ENCODE measurements around the gene MUC6. TPM values are rescaled to one million over a fixed set of nuclear protein-coding genes. Genes with fewer than 3 reads are reported as not detected.

MUC6 gene
- total RNA-seq: not detected
- not detected for polyA plus RNA-seq
- total RNA-seq: 0 to 0.17 (median 0) reads per million in 6 experiments

DNA sequence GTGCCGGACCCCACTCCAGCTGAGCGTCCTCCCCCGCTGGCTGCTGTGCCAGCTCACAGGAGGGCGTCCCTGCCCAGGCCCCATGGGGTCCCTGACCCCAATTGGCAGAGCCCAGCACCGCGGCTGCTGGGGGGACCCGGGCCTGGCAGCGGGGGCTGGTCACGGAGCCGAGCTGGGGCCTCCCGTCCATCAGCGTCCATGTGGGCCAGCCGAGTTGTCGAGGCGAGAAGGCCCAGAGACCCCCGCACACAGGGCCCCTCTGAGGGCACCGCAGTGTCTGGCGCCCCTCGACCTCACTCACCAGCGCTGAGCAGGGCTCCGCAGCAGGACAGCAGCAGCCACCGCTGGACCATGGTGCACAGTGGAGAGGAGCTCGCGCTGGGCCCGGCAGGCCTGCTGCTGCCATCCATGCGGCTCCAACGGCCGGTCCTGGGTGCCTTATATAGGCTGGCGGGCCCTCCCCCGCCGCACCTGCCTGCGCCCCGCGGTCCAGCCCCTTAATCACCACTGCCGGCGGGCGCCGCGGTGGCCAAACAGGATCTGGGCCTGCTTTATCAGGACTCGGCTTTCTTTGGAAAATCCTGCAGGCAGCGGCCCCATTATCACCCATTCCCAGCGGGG is at the start of gene MUC6:
Gene MUC6 (minus strand): TSS at position 416 of the 621 bp plus-strand sequence. CDS start 63 bp downstream, at position 353.
- no peaks in the 10 kb centered on the region for H3K9me3 Mint-ChIP-seq
- H3K27me3 Mint-ChIP-seq: peaks cover 0 to 2% (median 0%) of the 10 kb centered on the region in 5 donors
- ATAC-seq: no peak
- POLR2A ChIA-PET: no interaction called here
- H3K27ac Mint-ChIP-seq: no peak within 1 kb of the TSS
- peaks cover 0 to 6% (median 0%) of the 10 kb centered on the region in 4 donors for H3K4me1 Mint-ChIP-seq
- DNase-seq: no peak
- no peaks in the 10 kb centered on the region for H3K36me3 Mint-ChIP-seq
- no peak within 1 kb of the TSS for H3K4me3 Mint-ChIP-seq

DNA sequence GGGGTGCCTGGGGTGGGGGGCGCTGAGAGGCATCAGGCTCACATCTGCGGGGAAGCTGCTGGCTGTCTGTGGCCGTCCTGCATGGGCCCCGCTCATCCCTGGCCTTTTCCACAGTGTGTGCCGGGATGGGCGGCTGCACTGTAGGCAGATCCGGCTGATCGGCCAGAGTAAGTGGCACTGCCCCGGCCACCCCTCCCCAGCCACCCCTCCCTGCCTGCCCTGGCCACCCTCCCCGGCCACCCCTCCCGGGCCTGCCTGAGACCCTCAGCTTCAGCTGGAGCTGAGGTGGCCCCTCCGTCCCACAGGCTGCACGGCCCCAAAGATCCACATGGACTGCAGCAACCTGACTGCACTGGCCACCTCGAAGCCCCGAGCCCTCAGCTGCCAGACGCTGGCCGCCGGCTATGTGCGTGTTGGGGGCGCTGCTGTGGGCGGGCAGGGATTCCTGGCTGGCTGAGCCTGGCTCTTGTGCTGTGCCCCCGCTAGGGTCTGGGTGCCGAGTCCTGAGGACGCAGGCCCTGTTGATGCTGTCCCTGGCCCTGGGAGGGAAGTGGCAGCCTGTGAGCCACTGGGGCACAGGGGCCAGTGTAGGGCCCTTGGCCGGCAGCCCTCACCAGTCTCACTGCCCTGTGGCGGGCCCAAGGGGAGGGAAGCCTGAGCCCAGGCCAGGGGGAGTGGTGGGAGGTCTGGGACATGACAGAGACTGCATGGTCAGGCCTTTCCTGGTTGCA is 49.1 kb upstream of the MUC6 start:
- Mint-ChIP-seq H3K4me1 (no peaks in the 10 kb centered on the region), H3K9me3 (no peaks in the 10 kb centered on the region), H3K36me3 (no peaks in the 10 kb centered on the region), H3K27ac (no peak overlapping the region), H3K27me3 (peaks cover 0 to 4% (median 0%) of the 10 kb centered on the region in 5 donors), H3K4me3 (no peak overlapping the region)
- POLR2A ChIA-PET: no interaction called here
- DNase-seq: peak in 2 of 10 donors; percentile 11 to 44
- no peak for ATAC-seq

DNA sequence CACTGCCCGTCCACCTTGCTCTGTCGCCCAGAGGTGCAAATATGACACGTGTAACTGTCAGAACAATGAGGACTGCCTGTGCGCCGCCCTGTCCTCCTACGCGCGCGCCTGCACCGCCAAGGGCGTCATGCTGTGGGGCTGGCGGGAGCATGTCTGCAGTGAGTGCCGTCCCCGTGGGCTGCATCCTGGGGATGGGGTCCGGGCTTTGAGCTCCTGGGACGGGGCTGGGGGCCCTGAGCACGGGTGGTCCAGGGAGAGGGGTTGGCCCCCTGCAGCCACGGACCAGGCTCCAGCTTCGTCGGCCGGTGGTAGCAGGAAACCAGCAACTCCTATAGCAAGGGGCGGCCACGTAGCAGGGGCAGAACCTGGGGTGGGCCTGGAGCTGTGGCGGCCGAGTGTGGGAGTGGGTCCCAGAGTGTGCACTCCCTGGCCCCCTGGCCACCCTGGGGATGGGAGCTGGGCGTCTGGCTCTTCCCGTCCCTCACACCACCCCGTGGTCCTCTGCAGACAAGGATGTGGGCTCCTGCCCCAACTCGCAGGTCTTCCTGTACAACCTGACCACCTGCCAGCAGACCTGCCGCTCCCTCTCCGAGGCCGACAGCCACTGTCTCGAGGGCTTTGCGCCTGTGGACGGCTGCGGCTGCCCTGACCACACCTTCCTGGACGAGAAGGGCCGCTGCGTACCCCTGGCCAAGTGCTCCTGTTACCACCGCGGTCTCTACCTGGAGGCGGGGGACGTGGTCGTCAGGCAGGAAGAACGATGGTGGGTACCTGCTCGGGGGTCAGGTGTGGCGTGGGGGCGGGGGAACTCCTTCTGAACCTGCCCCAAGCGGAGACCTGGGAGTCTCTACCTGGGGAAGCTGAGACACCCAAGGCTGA is 48.3 kb upstream of the MUC6 start:
- Mint-ChIP-seq H3K36me3 (no peaks in the 10 kb centered on the region), H3K27me3 (peaks cover 0 to 4% (median 0%) of the 10 kb centered on the region in 5 donors), H3K4me1 (no peaks in the 10 kb centered on the region), H3K27ac (no peak overlapping the region), H3K9me3 (no peaks in the 10 kb centered on the region), H3K4me3 (no peak overlapping the region)
- POLR2A ChIA-PET: no interaction called here
- no peak for ATAC-seq
- peak in 2 of 10 donors; percentile 11 to 55 for DNase-seq

DNA sequence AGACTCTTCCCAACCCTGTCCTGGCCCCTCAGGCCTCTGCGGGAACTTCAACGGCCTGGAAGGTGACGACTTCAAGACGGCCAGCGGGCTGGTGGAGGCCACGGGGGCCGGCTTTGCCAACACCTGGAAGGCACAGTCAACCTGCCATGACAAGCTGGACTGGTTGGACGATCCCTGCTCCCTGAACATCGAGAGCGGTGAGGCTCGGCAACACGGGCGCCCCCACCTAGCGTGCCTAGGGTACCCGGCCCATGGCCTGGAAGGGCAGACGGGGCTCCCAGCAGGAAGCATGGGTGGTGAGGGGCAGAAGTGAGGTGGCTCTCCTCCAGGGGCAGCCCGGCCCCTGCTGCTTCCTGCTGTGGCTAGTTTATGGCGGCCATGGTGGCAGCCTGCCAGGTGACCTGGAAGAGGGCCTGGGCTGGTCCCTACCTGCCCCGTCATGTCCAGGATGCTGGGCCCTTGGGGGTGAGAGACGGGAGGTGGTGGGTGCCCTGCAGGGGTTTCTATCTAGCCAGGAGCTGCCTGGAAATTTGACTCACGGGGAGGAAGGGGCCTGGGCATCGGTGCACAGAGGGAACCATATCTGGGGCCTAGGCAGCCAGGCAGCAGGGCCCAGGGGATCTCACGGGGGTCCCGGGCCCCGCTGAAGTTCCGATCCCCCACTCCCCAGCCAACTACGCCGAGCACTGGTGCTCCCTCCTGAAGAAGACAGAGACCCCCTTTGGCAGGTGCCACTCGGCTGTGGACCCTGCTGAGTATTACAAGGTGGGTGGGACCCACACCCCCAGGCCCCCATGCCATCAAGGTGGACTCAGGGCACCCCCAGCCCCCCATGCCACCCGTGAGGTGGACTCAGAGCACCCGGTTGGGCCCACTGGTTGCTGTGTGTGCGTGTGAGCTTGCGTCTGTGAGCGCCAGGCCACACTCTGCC is 47.4 kb upstream of the MUC6 start:
- Mint-ChIP-seq H3K27ac (no peak overlapping the region), H3K4me3 (no peak overlapping the region), H3K36me3 (no peaks in the 10 kb centered on the region), H3K27me3 (peaks cover 0 to 4% (median 0%) of the 10 kb centered on the region in 5 donors), H3K4me1 (no peaks in the 10 kb centered on the region), H3K9me3 (no peaks in the 10 kb centered on the region)
- no peak for ATAC-seq
- POLR2A ChIA-PET: no interaction called here
- DNase-seq: peak in 2 of 10 donors; percentile 16 to 55

DNA sequence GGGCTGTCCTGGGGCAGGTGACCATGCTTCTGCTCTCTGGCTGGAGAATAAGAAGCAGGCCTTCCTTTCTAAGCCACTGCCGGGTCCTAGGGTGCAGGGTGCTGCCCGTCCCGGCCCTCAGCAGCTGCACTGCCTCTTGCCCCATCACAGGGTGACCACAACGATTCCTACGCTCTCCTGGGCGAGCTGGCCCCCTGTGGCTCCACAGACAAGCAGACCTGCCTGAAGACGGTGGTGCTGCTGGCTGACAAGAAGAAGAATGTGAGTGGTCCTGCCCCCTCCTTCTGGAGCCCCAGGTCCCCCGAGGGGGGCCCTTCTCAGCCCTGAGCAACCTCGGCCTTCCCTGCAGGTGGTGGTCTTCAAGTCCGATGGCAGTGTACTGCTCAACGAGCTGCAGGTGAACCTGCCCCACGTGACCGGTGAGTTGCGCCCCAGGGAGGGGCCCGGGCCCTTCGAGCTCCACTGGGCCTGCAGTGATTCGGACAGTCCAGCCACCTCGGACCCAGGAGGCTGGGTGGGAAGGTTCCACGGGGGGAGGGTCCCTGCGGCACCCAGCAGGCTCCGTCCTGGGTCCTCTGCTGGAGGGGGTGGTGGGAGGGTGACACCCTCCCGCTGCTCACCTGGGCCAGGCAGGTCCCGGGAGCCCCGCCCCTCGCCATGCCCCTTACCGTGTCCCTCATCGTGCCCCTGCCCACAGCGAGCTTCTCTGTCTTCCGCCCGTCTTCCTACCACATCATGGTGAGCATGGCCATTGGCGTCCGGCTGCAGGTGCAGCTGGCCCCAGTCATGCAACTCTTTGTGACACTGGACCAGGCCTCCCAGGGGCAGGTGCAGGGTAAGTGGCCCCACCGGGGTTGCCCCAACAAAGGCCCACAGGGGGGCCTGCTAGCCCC is 46.5 kb upstream of the MUC6 start:
- no peak for ATAC-seq
- H3K27me3 Mint-ChIP-seq: peaks cover 0 to 4% (median 0%) of the 10 kb centered on the region in 5 donors
- H3K4me1 Mint-ChIP-seq: no peaks in the 10 kb centered on the region
- no peak overlapping the region for H3K4me3 Mint-ChIP-seq
- no peaks in the 10 kb centered on the region for H3K9me3 Mint-ChIP-seq
- DNase-seq: peak in 2 of 10 donors; percentile 12 to 43
- no peak overlapping the region for H3K27ac Mint-ChIP-seq
- H3K36me3 Mint-ChIP-seq: no peaks in the 10 kb centered on the region
- POLR2A ChIA-PET: no interaction called here

DNA sequence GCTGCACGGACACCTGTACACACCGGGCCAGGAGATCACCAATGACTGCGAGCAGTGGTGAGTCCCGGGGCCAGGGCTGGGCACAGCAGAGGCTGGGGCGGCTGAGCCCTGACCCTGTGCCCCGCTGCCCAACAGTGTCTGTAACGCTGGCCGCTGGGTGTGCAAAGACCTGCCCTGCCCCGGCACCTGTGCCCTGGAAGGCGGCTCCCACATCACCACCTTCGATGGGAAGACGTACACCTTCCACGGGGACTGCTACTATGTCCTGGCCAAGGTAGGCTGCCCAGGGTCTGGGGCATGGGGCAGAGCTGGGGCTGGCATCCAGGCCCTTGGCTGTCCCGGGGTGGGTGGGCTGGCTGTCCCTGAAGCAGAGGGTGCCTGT is 45.8 kb upstream of the MUC6 start:
- no peaks in the 10 kb centered on the region for H3K9me3 Mint-ChIP-seq
- DNase-seq (peak in 1 of 10 donors; percentile 30), ATAC-seq (no peak)
- H3K27me3 Mint-ChIP-seq: peaks cover 0 to 4% (median 0%) of the 10 kb centered on the region in 5 donors
- no peaks in the 10 kb centered on the region for H3K4me1 Mint-ChIP-seq
- POLR2A ChIA-PET: no interaction called here
- no peaks in the 10 kb centered on the region for H3K36me3 Mint-ChIP-seq
- H3K27ac Mint-ChIP-seq: no peak overlapping the region
- no peak overlapping the region for H3K4me3 Mint-ChIP-seq

DNA sequence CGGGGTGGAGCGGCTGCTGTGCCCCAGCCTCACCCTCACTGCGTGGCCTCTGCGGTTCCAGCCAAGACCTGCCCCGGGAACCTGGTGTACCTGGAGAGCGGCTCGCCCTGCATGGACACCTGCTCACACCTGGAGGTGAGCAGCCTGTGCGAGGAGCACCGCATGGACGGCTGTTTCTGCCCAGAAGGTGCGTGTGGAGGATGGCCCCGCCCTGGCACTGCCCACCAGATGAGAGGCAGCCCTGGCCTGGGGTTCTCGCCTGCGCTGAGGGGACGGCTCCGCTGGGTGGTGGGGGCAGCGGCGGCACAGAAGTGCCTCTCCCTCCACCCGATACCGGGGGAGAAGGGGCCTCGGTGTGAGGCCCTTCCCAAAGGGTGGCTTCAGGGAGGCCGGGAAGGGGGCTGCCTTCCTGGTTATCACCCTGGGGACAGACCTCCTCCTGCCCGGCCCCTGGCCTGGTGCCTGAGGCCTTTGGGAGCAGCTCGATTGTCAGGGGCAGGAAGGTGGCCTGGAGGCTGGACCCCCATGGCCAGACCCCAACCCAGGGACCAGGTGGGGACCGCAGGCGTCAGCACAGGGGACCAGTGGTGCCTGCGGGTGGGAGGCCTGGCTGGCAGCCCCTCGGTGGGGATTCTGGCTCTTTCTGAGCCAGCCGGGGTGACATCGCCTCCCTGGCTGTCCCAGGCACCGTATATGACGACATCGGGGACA is 45.2 kb upstream of the MUC6 start:
- ATAC-seq (no peak), DNase-seq (peak in 2 of 10 donors; percentile 16 to 60)
- Mint-ChIP-seq H3K27me3 (peaks cover 0 to 4% (median 0%) of the 10 kb centered on the region in 5 donors), H3K9me3 (no peaks in the 10 kb centered on the region), H3K4me1 (no peaks in the 10 kb centered on the region), H3K36me3 (no peaks in the 10 kb centered on the region), H3K4me3 (no peak overlapping the region), H3K27ac (no peak overlapping the region)
- POLR2A ChIA-PET: no interaction called here

DNA sequence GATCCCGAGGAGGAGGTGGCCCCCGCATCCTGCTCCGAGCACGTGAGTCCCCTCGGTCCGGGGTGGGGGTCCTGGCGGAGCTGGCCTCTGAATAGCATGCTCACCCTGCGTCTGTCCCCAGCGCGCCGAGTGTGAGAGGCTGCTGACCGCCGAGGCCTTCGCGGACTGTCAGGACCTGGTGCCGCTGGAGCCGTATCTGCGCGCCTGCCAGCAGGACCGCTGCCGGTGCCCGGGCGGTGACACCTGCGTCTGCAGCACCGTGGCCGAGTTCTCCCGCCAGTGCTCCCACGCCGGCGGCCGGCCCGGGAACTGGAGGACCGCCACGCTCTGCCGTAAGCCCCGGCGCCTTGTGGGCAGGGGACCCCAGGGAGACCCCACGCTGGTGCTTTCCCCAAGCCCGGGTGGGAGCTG is 41.7 kb upstream of the MUC6 start:
- H3K27ac Mint-ChIP-seq: no peak overlapping the region
- POLR2A ChIA-PET: no interaction called here
- no peaks in the 10 kb centered on the region for H3K9me3 Mint-ChIP-seq
- H3K27me3 Mint-ChIP-seq: peaks cover 0 to 5% (median 0%) of the 10 kb centered on the region in 5 donors
- no peak overlapping the region for H3K4me3 Mint-ChIP-seq
- H3K36me3 Mint-ChIP-seq: no peaks in the 10 kb centered on the region
- DNase-seq: peak in 2 of 10 donors; percentile 16 to 53
- no peaks in the 10 kb centered on the region for H3K4me1 Mint-ChIP-seq
- no peak for ATAC-seq

GRCh38 chr11:1077417-1078119 is 41.0 kb upstream of the MUC6 start:
- Mint-ChIP-seq H3K4me1 (no peaks in the 10 kb centered on the region), H3K4me3 (no peak overlapping the region), H3K27me3 (peaks cover 0 to 5% (median 0%) of the 10 kb centered on the region in 5 donors), H3K36me3 (no peaks in the 10 kb centered on the region), H3K27ac (no peak overlapping the region), H3K9me3 (no peaks in the 10 kb centered on the region)
- POLR2A ChIA-PET: no interaction called here
- ATAC-seq: no peak
- DNase-seq: peak in 2 of 10 donors; percentile 7 to 59

DNA sequence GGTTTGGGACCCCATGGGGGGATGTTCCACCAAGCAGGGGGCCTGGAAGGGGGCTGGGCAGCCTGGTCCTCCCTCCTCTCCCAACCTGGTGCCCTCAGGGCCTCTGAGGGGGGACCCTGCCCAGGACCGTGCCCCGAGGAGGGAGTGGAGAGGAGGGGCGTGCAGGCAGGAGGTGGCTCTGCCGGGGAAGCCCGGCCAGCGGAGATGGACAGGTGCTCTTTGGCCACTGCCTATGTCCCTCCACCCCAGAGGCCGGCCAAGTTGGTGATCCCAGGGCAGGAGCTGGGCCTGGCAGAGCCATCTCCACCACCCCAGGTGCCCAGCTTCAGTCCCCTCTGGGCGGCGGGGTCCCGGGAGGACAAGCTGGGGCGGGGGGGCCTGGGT is 40.5 kb upstream of the MUC6 start:
- DNase-seq: peak in 1 of 10 donors; percentile 13
- POLR2A ChIA-PET: no interaction called here
- no peak for ATAC-seq
- Mint-ChIP-seq H3K4me3 (no peak overlapping the region), H3K36me3 (no peaks in the 10 kb centered on the region), H3K9me3 (no peaks in the 10 kb centered on the region), H3K27ac (no peak overlapping the region), H3K4me1 (no peaks in the 10 kb centered on the region), H3K27me3 (peaks cover 0 to 7% (median 0%) of the 10 kb centered on the region in 5 donors)

Data from naive thymus-derived CD8-positive, alpha-beta T cell (primary cell).